Naive thymus-derived CD4-positive, alpha-beta T cell (primary cell): ENCODE measurements around the gene BCL11B. TPM values are rescaled to one million over a fixed set of nuclear protein-coding genes. Genes with fewer than 3 reads are reported as not detected.

Experiments
- ATAC-seq: fragments of 150-1000 bp; cut with Tn5 transposase; 2 replicates; pipeline ENCODE4 v1.10.0; 2021; ENCODE audit warnings: mild to moderate bottlenecking, moderate library complexity
- CTCF ChIA-PET: fragments of 350-600 bp; sonication (Branson Sonifier 250); formaldehyde crosslinking; loops from one replicate; lab custom pipeline; 2021; ENCODE audit warnings: antibody characterized with exemption; lab: Charles Lee
- POLR2A ChIA-PET: fragments of 350-600 bp; sonication (Branson Sonifier 250); formaldehyde crosslinking; loops from one replicate; lab custom pipeline; 2021; ENCODE audit warnings: antibody characterized with exemption, inconsistent platforms; lab: Charles Lee
- DNase-seq, 9 donors: peaks; one replicate each; pipeline versions ENCODE4 v3.0.0 to v3.0.0-alpha.2; 2020 to 2022; ENCODE audit warnings: mixed read lengths in 1 of 9
- H3K27ac ChIP-seq: one replicate; pipeline ENCODE4 v1.7.0; 2013; ENCODE audit warnings: mild to moderate bottlenecking, low read depth, low read length, moderate library complexity
- H3K27me3 ChIP-seq, 2 donors: one replicate each; pipeline ENCODE4 v1.7.0; 2013; ENCODE audit warnings: low read length in 2 of 2, mild to moderate bottlenecking in 2 of 2, moderate library complexity in 2 of 2; ENCODE audit not compliant: control insufficient read depth in 2 of 2, insufficient read depth in 2 of 2
- H3K36me3 ChIP-seq, 3 experiments: 1 replicate in 2 of 3; 2 replicates in 1 of 3; pipeline ENCODE4 v1.7.0; 2013; ENCODE audit warnings: low read length in 3 of 3, mild to moderate bottlenecking in 3 of 3, moderate library complexity in 1 of 3; ENCODE audit not compliant: insufficient read depth in 3 of 3, control insufficient read depth in 2 of 3
- H3K4me1 ChIP-seq, 2 donors: one replicate each; pipeline ENCODE4 v1.7.0; 2013; ENCODE audit warnings: low read length in 2 of 2, mild to moderate bottlenecking in 2 of 2, moderate library complexity in 1 of 2; ENCODE audit not compliant: control insufficient read depth in 2 of 2, insufficient read depth in 2 of 2
- H3K4me3 ChIP-seq: 2 replicates; pipeline ENCODE4 v1.7.0; 2013; ENCODE audit warnings: mild to moderate bottlenecking, low read length
- H3K9me3 ChIP-seq, 3 experiments: 1 replicate in 2 of 3; 2 replicates in 1 of 3; pipeline ENCODE4 v1.7.0; 2013; ENCODE audit warnings: low read length in 3 of 3; ENCODE audit not compliant: control insufficient read depth in 2 of 3
- H3K27ac Mint-ChIP-seq, 9 donors: one replicate each; pipeline ENCODE4 v1.8.0; 2020 to 2022; ENCODE audit warnings: mixed read lengths in 9 of 9, mild to moderate bottlenecking in 8 of 9, moderate library complexity in 5 of 9, inconsistent platforms in 2 of 9
- H3K27me3 Mint-ChIP-seq, 5 donors: one replicate each; pipeline ENCODE4 v1.8.0; 2021 to 2022; ENCODE audit warnings: mixed read lengths in 5 of 5, mild to moderate bottlenecking in 1 of 5
- H3K36me3 Mint-ChIP-seq, 5 donors: one replicate each; pipeline ENCODE4 v1.8.0; 2020 to 2022; ENCODE audit warnings: mixed read lengths in 5 of 5, mild to moderate bottlenecking in 3 of 5, inconsistent platforms in 1 of 5
- H3K4me1 Mint-ChIP-seq, 7 donors: one replicate each; pipeline ENCODE4 v1.8.0; 2020 to 2022; ENCODE audit warnings: mixed read lengths in 7 of 7, mild to moderate bottlenecking in 3 of 7, inconsistent platforms in 1 of 7
- H3K4me3 Mint-ChIP-seq, 10 donors: one replicate each; pipeline ENCODE4 v1.8.0; 2020 to 2022; ENCODE audit warnings: mild to moderate bottlenecking in 10 of 10, mixed read lengths in 10 of 10, moderate library complexity in 6 of 10, inconsistent platforms in 2 of 10
- H3K9me3 Mint-ChIP-seq, 11 donors: one replicate each; pipeline ENCODE4 v1.8.0; 2020 to 2022; ENCODE audit warnings: mixed read lengths in 11 of 11, mild to moderate bottlenecking in 4 of 11, inconsistent platforms in 1 of 11, moderate library complexity in 1 of 11
- intact Hi-C, 2 donors: fragments of 100-400 bp; cut with micrococcal nuclease; formaldehyde crosslinking; loops; one replicate each; pipeline ENCODE4 v1.15.1; 2023
- polyA plus RNA-seq, 2 donors: library from polyadenylated mRNA; unstranded; fragments of 300-500 nt; fragmentation: Illumina TruSeq; gene quantifications; one replicate each; pipeline ENCODE4 v1.2.3, GENCODE V29; 2021
- total RNA-seq, 6 experiments: library from RNA in 5 of 6; stranded (reverse) in 5 of 6; gene quantifications; 1 replicate in 5 of 6; 2 replicates in 1 of 6; pipeline ENCODE4 v1.2.3 and lab custom pipeline; 2021 to 2026

Gene BCL11B
- total and polyA plus RNA-seq, 7 experiments from 2014 or later = 10.9 to 269 (median 145) TPM

DNA sequence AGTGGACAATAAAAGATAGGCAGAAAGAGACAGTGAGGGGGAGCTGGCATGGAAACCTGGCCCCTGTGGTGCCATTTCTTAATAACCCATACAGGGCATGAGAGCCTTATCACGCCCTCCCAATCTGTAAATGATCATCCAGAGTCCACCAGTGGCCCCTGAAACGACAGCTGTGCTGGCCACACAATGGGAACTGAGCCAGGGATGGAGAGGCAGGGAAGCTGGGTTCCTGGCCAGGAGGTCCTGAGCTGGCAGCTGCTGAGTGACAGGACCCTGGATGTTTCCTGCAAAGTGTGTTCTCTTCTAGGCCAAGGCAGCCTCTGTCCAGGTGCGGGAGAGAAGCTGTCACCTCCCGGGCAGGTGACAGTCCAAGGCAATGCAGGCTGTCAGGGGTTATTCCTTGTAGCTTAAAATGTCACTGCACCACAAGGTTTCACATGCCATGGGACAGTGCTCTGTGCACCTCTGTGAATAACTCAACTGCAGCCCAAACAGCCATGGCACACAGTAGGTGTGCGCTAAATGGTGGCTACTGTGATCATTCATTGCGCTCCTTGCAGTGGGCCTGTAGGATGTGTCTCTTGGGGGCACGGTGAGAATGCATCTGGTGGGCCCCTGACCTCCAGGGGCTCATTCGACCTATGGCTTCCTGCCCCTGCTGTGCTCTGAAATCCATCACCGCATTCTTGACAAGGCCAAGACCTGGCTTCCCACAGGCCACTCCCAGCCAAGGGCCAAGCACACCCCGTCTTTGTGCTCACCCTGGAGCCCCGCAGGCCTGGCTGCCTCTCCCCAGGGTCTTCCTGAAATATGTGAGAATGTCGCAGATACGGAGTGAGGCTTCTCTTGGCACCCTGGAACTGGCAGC, 46.3 kb upstream of the BCL11B start:
- Mint-ChIP-seq H3K27ac (no peak overlapping the region), H3K27me3 (peaks cover 0 to 6% (median 0%) of the 10 kb centered on the region in 5 donors), H3K36me3 (no peaks in the 10 kb centered on the region), H3K9me3 (peaks cover 0 to 2% (median 0%) of the 10 kb centered on the region in 11 donors), H3K4me1 (peaks cover 0 to 10% (median 3%) of the 10 kb centered on the region in 7 donors), H3K4me3 (no peak overlapping the region)
- DNase-seq (no peak), ATAC-seq (no peak)
- Histone ChIP-seq H3K36me3 (no peaks in the 10 kb centered on the region), H3K9me3 (no peaks in the 10 kb centered on the region), H3K4me3 (no peak overlapping the region), H3K27me3 (no peaks in the 10 kb centered on the region), H3K4me1 (peaks cover 0 to 4% of the 10 kb centered on the region in 2 donors), H3K27ac (no peak overlapping the region)
- ChIA-PET POLR2A (no interaction called here), CTCF (interaction anchor here (0.6 to 2.5 kb wide), 2 partner anchors 42 to 98 kb away, joined by 4 to 8 read pairs; no protein-coding TSS in a partner anchor)
- intact Hi-C loops = no loop called here

GRCh38 chr14:99317231-99318090, 45.5 kb upstream of the BCL11B start:
- Mint-ChIP-seq H3K36me3 (no peaks in the 10 kb centered on the region), H3K27ac (no peak overlapping the region), H3K9me3 (peaks cover 0 to 2% (median 0%) of the 10 kb centered on the region in 11 donors), H3K27me3 (peaks cover 0 to 6% (median 0%) of the 10 kb centered on the region in 5 donors), H3K4me3 (no peak overlapping the region), H3K4me1 (peaks cover 0 to 10% (median 3%) of the 10 kb centered on the region in 7 donors)
- H3K27me3 ChIP-seq = no peaks in the 10 kb centered on the region
- peaks cover 0 to 4% of the 10 kb centered on the region in 2 donors for H3K4me1 ChIP-seq
- ATAC-seq (no peak), DNase-seq (no peak)
- H3K9me3 ChIP-seq = no peaks in the 10 kb centered on the region
- no peak overlapping the region for H3K27ac ChIP-seq
- no peaks in the 10 kb centered on the region for H3K36me3 ChIP-seq
- CTCF ChIA-PET = interaction anchor here (0.6 kb wide), 1 partner anchor 42 kb away, joined by 4 read pairs; no protein-coding TSS in a partner anchor
- POLR2A ChIA-PET = no interaction called here
- intact Hi-C loops = no loop called here
- no peak overlapping the region for H3K4me3 ChIP-seq

- peaks cover 0 to 9% (median 0%) of the 10 kb centered on the region in 11 donors for H3K9me3 Mint-ChIP-seq
- Histone ChIP-seq H3K4me1 (peaks cover 0 to 4% of the 10 kb centered on the region in 2 donors), H3K27ac (no peak overlapping the region), H3K9me3 (no peaks in the 10 kb centered on the region), H3K27me3 (no peaks in the 10 kb centered on the region), H3K4me3 (no peak overlapping the region), H3K36me3 (no peaks in the 10 kb centered on the region)
- CTCF ChIA-PET = no interaction called here
- intact Hi-C loops = no loop called here
- no peaks in the 10 kb centered on the region for H3K36me3 Mint-ChIP-seq
- POLR2A ChIA-PET = no interaction called here
- peaks cover 0 to 7% (median 3%) of the 10 kb centered on the region in 7 donors for H3K4me1 Mint-ChIP-seq
- H3K27me3 Mint-ChIP-seq = peaks cover 0 to 9% (median 0%) of the 10 kb centered on the region in 5 donors
- no peak for DNase-seq
- H3K4me3 Mint-ChIP-seq = no peak overlapping the region
- no peak overlapping the region for H3K27ac Mint-ChIP-seq
- no peak for ATAC-seq
Measured at GRCh38 chr14:99316281-99317163, 44.5 kb upstream of the BCL11B start.

DNA sequence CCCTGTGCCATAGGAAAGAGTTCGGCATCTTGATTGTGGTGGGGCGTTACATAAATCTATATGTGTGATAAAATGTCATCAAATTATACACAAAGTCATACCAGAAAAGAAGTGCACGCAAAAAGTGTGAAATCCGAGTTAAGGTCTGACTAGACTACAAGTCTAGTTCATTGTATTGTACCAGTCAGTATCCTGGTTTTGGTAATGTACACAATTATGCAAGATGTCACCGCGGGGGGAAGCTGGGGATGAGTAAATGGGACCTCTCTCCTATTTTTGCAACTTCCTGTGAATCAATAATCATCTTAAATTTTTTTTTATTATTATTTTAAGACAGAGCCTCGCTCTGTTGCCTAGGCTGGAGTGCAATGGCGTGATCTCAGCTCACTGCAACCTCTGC, 43.2 kb upstream of the BCL11B start:
- Mint-ChIP-seq H3K9me3 (peaks cover 0 to 22% (median 7%) of the 10 kb centered on the region in 11 donors), H3K4me1 (peaks cover 0 to 3% (median 0%) of the 10 kb centered on the region in 7 donors), H3K27me3 (peaks cover 0 to 17% (median 0%) of the 10 kb centered on the region in 5 donors), H3K4me3 (no peak overlapping the region), H3K36me3 (peaks cover 0 to 10% (median 4%) of the 10 kb centered on the region in 5 donors), H3K27ac (no peak overlapping the region)
- H3K4me3 ChIP-seq = no peak overlapping the region
- peaks cover 0 to 4% of the 10 kb centered on the region in 2 donors for H3K4me1 ChIP-seq
- intact Hi-C loops = no loop called here
- H3K27ac ChIP-seq = no peak overlapping the region
- POLR2A ChIA-PET = no interaction called here
- ATAC-seq (no peak), DNase-seq (no peak)
- CTCF ChIA-PET = no interaction called here
- H3K9me3 ChIP-seq = no peaks in the 10 kb centered on the region
- H3K27me3 ChIP-seq = no peaks in the 10 kb centered on the region
- no peaks in the 10 kb centered on the region for H3K36me3 ChIP-seq

- Mint-ChIP-seq H3K27ac (no peak overlapping the region), H3K4me3 (no peak overlapping the region), H3K9me3 (peaks cover 0 to 24% (median 7%) of the 10 kb centered on the region in 11 donors), H3K36me3 (peaks cover 0 to 10% (median 4%) of the 10 kb centered on the region in 5 donors), H3K27me3 (peaks cover 0 to 18% (median 0%) of the 10 kb centered on the region in 5 donors), H3K4me1 (peaks cover 0 to 2% (median 0%) of the 10 kb centered on the region in 7 donors)
- Histone ChIP-seq H3K4me3 (no peak overlapping the region), H3K9me3 (no peaks in the 10 kb centered on the region), H3K27ac (no peak overlapping the region), H3K4me1 (peaks cover 0 to 4% of the 10 kb centered on the region in 2 donors), H3K36me3 (no peaks in the 10 kb centered on the region), H3K27me3 (no peaks in the 10 kb centered on the region)
- CTCF ChIA-PET = no interaction called here
- no peak for DNase-seq
- POLR2A ChIA-PET = no interaction called here
- intact Hi-C loops = no loop called here
- ATAC-seq = no peak
Measured at GRCh38 chr14:99314623-99315022, 42.6 kb upstream of the BCL11B start.

GRCh38 chr14:99313234-99313633, 41.2 kb upstream of the BCL11B start:
- H3K27me3 Mint-ChIP-seq = peaks cover 0 to 24% (median 0%) of the 10 kb centered on the region in 5 donors
- no peak overlapping the region for H3K27ac Mint-ChIP-seq
- no peaks in the 10 kb centered on the region for H3K9me3 ChIP-seq
- H3K9me3 Mint-ChIP-seq = peaks cover 0 to 24% (median 7%) of the 10 kb centered on the region in 11 donors
- intact Hi-C loops = no loop called here
- no peaks in the 10 kb centered on the region for H3K36me3 ChIP-seq
- no peak overlapping the region for H3K4me3 ChIP-seq
- CTCF ChIA-PET = no interaction called here
- ATAC-seq (no peak), DNase-seq (no peak)
- H3K27ac ChIP-seq = no peak overlapping the region
- H3K27me3 ChIP-seq = no peaks in the 10 kb centered on the region
- peaks cover 0 to 10% (median 4%) of the 10 kb centered on the region in 5 donors for H3K36me3 Mint-ChIP-seq
- no peak overlapping the region for H3K4me3 Mint-ChIP-seq
- H3K4me1 ChIP-seq = peaks cover 0 to 4% of the 10 kb centered on the region in 2 donors
- POLR2A ChIA-PET = no interaction called here
- peaks cover 0 to 2% (median 0%) of the 10 kb centered on the region in 7 donors for H3K4me1 Mint-ChIP-seq
